ENCODE results near the gene SPON1.
"Not testable (repeated sequence)": the region's sequence is repeated elsewhere in the genome, so short reads cannot be mapped to it uniquely, and the experiment has no call there.

SPON1 gene

DNA sequence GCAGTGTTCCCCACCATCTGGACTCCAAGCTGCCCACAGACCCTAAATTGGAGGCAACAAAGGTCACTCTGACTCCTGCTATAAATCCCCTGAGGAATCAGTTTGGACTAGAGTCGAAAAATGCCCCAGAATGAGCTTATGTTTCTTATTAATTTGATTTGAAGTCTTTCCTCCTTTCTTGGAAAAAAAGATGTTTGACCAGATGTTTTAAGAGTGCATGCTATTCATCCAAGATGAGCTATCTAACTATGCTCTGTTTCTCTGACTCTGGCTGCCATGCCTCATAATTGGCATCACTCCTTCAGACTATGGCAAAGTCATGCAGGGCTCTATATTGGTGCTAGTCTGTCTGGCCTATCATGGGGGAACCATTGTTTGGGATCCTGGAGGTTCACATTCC, 174.0 kb downstream of the SPON1 start:
- no peak for DNase-seq

- DNase-seq: no peak
These were observed 174.8 kb downstream of the SPON1 start for GRCh38 chr11:14137284-14137683.

DNA sequence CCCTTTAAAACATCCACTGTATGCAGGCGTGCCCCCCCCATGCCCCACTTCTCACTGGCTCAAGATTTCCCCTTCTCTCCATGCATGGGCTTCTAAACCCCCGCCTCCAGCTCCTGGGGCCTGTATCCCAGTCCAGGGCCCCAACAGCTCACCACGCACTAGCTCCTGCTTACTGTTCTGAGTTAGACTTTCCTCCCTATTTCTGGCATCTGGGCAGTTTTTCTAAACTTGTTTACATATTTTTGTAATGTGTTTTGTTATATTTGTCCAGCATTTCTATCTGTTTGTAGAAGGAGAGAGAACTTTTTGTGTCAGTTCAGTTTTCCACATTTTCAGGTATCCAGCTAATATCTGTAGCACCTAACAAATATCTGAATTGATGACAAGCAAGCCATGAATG, 178.5 kb downstream of the SPON1 start:
- no peak for DNase-seq

GRCh38 chr11:14141676-14142075, 179.2 kb downstream of the SPON1 start:
- DNase-seq: no peak

DNA sequence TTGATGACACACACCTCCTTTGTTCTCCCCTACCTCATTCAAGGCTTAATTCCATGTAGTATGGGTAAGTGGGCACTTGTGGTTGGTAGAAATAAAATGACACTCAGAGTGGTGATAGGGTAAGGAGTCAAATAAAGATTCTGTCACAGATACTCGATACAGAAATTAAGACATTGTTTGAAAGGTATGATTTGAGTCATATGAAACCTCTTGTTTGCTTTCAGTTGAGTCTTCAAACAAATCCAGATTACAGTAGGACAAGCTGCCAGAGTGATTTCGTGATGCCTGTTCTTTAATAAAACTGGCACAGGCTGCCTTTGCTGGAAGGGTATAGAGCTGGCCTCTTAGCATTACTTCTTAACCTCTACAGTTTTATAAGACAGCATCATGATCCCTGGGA, 182.4 kb downstream of the SPON1 start:
- no peak for DNase-seq

DNA sequence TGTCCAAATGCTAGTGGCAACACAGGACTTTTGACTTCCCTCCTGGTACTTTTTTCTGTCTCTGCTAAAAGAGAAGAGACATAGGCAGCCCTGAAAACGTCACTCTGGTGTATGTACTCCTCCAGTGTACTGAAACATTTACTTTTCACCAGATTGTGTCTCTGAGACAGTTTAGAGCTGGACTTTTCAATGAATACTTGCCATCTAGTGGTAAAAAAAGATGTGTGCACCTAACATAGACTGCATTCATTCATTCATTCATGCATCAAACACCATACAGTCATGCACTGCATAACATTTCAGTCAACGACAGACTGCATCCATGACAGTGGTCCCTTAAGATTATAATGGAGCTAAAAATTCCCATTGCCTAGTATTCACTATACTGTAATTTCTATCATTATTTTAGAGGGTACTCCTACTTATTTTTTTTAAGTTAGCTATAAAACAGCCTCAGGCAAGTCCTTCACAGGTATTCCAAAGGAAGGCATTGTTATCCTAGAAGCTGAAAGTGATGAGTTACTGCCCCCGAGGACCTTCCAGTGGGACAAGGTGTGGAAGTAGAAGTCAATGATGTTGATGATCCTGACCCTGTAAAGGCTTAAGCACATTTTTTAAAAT, 186.2 kb downstream of the SPON1 start:
- peak; percentile 45 for DNase-seq

- DNase-seq: no peak
These were observed 187.2 kb downstream of the SPON1 start for GRCh38 chr11:14149683-14150082.

DNA sequence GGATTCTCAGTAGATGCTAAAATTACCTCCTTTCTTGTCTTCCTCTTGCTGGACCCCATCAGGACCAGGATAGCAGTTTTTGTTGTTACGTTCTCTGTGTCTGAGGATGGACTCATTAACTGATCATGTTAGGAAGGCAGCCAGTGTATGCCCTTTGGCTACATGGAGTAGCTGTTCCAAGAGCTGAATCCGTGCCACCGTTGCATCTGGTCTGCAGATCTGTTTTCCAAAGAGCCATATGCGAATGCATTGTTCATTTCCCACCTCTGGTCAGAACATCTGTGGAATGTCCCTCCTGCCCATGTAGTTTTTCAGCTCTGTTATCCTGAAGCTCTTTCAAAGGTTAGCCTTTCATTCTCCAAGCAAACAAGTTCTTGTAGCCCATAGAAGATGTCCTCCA, 188.4 kb downstream of the SPON1 start:
- no peak for DNase-seq

DNA sequence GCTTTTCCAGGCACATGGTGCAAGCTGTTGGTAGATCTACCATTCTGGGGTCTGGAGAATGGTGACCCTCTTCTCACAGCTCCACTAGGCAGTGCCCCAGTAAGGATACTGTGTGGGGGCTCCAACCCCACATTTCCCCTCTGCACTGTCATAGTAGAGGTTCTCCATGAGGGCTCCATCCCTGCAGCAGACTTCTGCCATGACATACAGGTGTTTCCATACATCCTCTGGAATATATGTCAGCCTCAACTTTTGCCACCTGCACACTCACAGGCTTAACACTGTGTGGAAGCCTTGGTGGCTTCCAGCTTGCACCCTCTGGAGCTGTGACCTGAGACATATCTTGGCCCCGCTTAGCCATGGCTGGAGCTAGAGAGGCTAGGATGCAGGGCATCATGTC, 191.6 kb downstream of the SPON1 start:
- not testable (repeated sequence) for DNase-seq

GRCh38 chr11:14158393-14158792, 195.9 kb downstream of the SPON1 start:
- no peak for DNase-seq

DNA sequence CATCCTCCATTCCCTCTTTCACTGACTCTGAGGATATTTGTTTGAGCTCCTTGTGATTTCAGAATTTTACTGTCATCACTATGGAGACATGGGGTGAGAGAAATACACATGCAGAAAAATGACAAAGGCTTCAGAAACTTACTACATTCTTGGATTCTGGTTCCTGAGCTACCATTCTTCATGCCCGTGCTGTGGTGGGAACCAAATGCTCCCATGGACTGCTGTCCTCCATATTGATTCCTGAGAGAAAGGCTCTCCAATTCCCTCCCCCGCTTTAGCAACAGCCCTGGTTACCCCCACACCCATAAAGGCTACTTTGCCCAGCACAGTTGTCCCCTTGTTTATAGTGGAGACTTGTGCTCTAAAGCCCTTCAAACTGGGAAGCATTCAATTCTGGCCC, 201.1 kb downstream of the SPON1 start:
- no peak for DNase-seq

GRCh38 chr11:14173679-14174078, 211.2 kb downstream of the SPON1 start:
- DNase-seq: not testable (repeated sequence)

GRCh38 chr11:14179116-14179820, 216.7 kb downstream of the SPON1 start:
- DNase-seq: no peak

DNA sequence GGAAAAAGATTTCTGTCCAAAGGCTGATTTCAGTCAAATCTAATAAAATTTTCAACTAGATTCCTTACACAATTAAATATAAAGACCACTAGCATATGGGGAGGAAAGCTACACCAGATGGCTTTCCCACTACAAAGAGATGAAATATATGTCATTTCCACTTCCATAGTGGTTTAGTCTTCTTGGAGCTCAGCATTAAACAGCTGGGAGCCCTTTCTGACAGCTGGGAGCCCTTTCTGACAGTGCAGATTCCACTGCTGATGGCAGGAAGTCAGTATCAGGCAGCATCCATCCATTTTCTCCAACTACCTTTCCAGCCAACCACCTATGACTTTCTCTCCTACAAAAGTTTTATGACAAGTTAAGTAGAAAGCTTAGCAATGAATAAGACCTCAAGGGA, 218.6 kb downstream of the SPON1 start:
- DNase-seq: peak; percentile 80

- DNase-seq: no peak
These were observed 220.4 kb downstream of the SPON1 start for GRCh38 chr11:14182833-14183364.

DNA sequence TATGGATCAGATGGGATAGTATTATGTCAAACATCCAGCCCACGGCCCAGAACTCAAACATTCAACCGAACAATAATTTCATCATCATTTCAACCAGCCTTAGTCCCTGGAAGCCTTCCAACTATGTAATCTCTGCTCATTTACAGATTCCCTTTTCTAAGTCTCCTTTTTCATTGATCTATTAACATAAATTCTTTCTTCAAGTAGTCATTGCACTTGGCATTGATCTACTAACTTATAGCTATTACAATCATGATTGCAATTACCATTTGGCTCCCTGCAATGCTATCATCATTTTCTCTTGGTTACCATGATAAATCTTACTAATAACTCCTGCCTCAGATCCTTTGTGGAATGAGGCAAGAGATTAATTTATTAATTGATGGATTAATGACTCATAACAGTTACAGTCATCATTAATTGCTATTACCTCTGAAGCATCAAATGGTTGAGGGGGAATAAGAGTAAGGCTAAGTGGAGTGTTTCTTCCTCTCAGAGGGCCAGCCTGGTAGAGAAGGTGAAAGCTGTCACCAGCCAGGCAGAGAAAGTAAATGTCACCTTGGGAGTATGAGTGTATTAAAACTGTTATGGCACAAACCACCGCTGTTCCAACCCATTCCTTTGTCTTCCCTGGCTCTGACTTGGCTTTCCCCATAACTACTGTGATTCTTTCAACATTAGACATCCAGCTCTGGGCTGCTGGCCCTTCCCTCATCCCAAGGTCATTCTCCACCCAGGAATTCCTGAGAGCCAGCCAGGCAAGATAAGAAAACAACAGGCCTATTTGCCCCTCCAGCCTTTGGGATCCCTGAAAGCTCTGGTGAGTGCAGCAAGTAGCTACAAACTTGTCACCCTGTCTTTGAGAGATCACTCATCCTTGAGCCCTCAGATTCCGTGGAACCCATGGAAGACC, 221.8 kb downstream of the SPON1 start:
- DNase-seq: no peak

DNA sequence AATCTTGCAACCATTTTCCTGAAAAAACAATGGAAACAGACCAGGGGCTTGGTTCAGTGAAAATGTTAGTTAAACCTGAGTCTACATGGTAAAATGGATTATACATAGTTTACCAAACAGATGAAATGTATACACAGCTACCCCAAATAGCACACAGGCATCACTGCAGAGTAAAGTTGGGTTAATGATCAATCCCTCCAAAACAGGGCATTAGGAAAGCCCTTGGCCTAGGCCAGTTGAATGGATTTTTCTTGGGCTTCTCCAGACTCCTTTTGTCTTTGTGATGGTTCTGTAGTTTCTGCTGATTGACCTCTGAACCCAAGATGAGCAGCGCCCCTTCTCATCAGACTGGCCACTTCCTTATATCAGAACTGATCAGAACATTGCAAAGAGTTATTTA, 222.9 kb downstream of the SPON1 start:
- no peak for DNase-seq

DNA sequence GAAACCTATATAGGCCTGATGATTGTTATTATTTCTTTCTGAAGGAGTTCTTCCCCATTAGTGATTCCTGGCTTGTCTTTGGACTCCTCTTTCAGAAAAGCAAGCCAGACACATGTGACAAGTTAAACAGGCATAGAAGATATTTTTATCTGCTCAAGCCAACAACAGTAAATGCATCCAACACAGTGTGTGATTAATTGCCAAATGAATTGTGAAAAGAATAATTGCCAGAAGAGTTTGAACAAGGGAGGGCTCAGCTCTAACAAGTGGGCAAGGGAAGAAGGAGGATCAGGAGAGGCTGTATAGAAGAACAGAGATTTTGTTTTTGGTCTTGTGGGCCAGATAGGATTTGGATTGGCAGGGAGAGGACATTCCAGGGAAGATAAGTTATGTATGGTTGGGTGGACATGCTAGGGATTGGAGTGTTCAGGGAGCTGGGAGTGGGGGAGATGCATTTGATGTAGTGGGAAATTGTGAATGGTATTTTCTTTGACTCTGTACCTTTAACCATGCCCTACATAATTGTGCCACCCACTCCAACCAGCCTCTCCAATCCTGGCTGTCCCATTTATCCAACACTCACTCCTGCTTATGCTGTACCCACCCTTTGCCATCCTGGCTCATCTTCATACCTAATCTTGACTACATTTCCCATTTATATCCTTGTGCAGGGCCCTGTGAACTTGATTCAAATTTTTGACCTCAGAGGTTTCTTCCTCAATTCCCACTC, 223.7 kb downstream of the SPON1 start:
- DNase-seq: no peak

DNA sequence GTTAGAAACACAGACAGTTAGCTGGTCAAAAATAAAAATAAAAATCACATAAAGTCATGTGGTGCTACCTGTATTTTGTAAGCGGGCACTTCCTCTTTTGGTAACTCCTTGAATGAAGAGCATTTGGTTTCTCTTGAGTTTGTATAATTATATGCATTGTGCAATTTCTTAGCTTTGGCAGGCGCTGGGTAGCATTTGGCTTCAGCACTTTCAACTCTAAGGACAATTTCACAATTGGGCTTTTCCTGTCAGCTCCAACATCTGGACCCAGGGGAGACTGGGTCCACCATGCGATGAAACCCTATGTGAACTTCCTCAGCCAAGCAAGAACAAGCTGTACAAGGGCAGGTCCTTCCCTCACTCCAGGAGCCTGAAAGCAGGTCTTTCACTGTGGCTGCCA, 227.4 kb downstream of the SPON1 start:
- DNase-seq: no peak

- no peak for DNase-seq
These were observed 228.7 kb downstream of the SPON1 start for GRCh38 chr11:14190992-14191778.

DNA sequence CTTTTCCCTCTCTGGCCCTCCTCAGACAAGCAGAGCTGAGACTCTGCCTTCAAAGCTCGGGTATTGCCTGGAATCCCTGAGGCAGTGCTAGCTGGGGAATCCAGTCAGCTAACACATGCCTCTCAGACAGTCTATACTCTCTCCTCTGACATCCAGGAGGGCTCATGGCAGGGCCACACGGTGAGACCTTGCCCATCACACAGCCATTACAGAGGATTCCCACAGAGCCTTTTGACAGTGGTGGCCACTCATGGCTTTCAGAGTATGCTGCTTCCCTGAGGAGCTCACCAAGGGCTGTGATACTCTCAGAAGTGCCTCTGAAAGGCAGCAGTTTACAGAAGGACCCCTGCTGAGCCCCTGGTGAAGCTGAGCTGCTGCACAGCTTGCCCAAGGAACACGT, 231.1 kb downstream of the SPON1 start:
- DNase-seq: no peak

Measured in NCI-H1694 treated with DMSO at 0.1 percent for 48 hours (cell line).